GM15510 (cell line): ENCODE data around the gene MLIP.

Experiments
- POLR2A ChIP-seq: IDR thresholded peaks from 3 replicates; pipeline ENCODE4 v1.6.1; 2011; ENCODE audit warnings: borderline replicate concordance; ENCODE audit not compliant: insufficient read length; ENCODE audit errors: extremely low read depth

MLIP gene

GRCh38 chr6:54222217-54222616, 111.0 kb downstream of the MLIP start:
- no peak for TF ChIP-seq POLR2A

DNA sequence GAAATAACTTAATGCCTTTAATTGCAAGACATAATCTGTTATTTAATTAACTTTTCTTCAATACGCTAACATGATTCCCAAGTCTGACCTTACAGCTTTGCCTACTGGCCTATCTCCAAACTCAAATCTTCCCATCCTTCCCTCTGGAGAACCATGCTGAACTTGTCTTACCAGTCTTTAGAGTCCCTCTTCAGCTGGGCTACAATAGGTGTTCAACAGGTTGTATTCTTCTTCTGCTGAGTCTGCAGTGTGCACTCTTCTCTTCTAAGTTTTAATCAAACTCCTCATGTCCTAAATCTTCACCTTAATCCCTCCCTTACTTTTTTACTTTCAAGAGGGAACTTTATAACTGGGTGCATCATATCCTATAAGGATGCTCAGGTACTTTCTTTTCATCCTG, 121.5 kb downstream of the MLIP start:
- TF ChIP-seq POLR2A: no peak

- no peak for TF ChIP-seq POLR2A
Observed at GRCh38 chr6:54234539-54234938, 123.3 kb downstream of the MLIP start.

DNA sequence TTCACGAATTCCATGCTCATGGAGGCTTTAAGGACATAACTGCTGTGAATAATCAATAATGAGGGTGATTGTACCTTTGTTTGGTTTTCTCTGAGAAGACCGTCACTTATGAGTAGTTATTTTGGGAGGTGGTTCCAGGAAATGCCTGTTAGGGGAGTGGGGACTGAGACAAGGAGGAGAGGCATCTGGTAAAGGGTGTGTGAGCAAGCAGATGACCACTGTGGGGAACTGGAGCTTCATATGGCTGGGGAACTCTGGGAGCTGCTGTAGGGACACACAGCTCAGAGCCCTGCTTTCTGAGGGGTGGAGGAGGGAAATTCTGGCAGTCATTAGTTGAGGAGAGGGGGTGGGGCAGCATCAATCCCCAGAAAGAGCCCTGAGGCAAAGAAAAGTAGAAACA, 125.7 kb downstream of the MLIP start:
- TF ChIP-seq POLR2A: no peak

GRCh38 chr6:54238396-54238795, 127.2 kb downstream of the MLIP start:
- no peak for TF ChIP-seq POLR2A

GRCh38 chr6:54243699-54244098, 132.5 kb downstream of the MLIP start:
- no peak for TF ChIP-seq POLR2A

DNA sequence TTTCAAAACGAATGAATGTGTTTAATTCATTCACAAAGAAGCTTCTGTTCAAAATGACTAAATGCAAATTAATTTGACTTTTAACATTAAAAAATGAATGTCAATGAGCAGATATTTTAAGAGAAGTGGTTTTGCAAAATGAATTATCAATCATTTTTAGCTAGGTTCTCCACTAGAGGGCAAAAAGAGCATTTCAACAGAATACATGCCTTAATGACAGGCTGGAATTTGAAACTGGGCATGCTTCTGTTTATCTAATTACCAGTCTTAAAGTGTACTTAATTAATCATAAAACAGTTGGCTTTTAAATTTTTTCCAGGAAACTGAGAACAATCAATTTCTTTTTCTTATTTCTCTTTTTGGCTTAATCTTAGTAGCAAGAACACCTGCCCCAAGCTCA, 133.2 kb downstream of the MLIP start:
- no peak for TF ChIP-seq POLR2A

- TF ChIP-seq POLR2A: no peak
Observed at GRCh38 chr6:54245265-54245664, 134.0 kb downstream of the MLIP start.

DNA sequence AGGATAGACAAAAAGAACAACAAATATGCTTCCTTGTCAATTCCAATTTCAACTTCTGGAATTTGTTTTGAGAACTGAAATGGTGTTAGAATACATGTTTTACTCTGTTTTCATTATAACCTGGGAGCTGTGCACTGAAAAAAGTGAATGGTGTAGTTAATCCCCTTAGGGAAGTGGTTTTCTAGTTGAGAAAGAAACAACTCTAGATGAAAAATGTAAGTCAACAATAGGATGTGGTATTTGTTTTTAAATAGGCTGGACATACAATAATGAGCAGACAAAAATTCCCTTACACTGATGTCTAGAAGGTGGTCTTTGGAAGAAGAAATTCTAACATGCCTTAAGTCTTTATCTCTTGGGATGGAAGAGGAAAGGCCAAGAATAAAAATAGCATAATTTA, 137.1 kb downstream of the MLIP start:
- TF ChIP-seq POLR2A: no peak

DNA sequence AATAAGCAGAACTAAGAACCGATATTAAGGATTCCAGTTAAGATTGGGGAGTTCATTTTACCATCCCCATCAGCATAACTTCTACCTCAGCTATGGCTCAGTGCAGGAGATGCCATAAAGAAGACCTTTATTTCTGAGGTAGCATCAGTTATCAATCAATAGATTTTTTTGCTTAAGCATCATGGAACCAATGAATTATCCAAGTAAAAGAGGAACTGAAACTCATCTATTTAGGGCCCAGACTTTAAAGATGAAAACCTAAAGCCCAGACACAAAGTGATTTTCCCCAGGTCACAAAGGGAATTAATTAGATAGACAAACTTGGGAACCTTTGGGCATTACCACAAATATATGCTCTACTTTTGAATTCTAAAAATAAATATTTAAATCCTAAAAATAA, 137.8 kb downstream of the MLIP start:
- no peak for TF ChIP-seq POLR2A

- no peak for TF ChIP-seq POLR2A
Observed at GRCh38 chr6:54252496-54252895, 141.3 kb downstream of the MLIP start.

DNA sequence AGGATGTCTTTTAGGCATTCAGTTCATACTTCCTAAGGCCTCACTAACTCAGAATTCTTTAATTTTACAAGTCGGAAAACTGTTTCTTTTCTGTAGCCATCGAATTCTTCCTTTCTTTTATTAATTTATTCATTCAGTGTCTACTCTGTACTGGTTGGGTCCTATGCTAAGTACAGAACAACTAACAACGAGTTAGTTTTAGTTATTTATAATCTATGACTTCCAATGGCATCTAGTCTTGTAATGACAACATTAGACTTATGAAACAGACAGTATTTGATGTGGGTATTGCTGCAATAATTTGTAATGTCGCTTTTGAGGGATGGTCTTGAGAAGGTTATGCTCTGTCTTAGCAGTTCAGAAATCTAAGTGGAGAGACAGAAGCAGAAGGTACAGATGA, 141.7 kb downstream of the MLIP start:
- TF ChIP-seq POLR2A: no peak

GRCh38 chr6:54254886-54255285, 143.6 kb downstream of the MLIP start:
- TF ChIP-seq POLR2A: no peak

DNA sequence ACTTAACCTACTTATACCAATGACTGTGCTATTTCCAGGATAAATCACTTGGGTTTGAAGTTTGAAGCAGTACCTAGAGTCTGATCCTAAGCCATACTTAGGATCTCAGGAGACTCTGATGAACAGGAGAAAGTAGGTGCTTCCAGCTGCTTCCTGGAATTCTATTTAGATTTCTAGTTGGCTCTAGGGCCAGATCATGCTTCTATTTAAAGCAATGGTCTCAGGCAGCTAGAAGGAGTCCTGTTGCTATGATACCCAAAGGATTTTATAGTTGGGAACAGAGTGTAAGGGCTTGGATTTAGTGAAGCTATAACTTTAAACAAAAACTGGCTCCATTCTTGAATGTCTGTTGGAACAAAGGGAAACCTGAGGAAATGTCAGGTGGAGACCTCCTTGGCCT, 144.6 kb downstream of the MLIP start:
- TF ChIP-seq POLR2A: no peak

- TF ChIP-seq POLR2A: no peak
Observed at GRCh38 chr6:54260025-54260424, 148.8 kb downstream of the MLIP start.

GRCh38 chr6:54262499-54262898, 151.3 kb downstream of the MLIP start:
- TF ChIP-seq POLR2A: no peak

DNA sequence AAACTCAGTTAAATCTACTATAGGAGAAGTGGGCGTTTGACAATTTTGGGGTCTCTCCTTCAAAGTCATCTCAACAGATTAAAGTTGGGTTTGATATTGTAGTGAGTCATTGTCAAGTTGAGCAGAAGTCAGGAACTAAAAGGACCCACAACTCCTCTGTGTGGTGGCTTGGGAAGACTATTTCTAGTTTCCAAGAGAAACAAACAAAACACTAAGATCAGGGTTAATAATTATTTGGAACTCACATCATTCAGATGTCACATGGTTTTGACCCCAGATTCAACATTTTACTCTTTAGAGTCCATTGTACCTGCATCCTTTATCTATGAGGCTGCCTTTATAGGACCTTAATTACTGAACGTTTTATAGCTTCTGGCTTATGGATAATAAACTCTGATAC, 151.7 kb downstream of the MLIP start:
- TF ChIP-seq POLR2A: no peak
